Adipocyte (in vitro differentiated cells): ENCODE results near the gene TAF8.

ENCODE experiments used
- DNase-seq: peaks from one replicate; pipeline ENCODE4 v3.0.0-alpha.2; 2015; ENCODE audit warnings: low read depth
- H3K27me3 ChIP-seq: replicated peaks from 2 replicates; pipeline ENCODE4 v1.7.0; 2013; ENCODE audit warnings: mild to moderate bottlenecking, low read length, moderate library complexity; ENCODE audit not compliant: control insufficient read depth, insufficient read depth
- H3K36me3 ChIP-seq: 2 replicates; pipeline ENCODE4 v1.7.0; 2013; ENCODE audit warnings: low read length, mild to moderate bottlenecking, moderate library complexity; ENCODE audit not compliant: control insufficient read depth, insufficient read depth, severe bottlenecking
- H3K4me1 ChIP-seq: 2 replicates; pipeline ENCODE4 v1.7.0; 2013; ENCODE audit warnings: mild to moderate bottlenecking, low read length, moderate library complexity; ENCODE audit not compliant: control insufficient read depth, insufficient read depth
- H3K4me3 ChIP-seq: 2 replicates; pipeline ENCODE4 v1.7.0; 2013; ENCODE audit warnings: mild to moderate bottlenecking, low read length, moderate library complexity
- H3K9ac ChIP-seq: 2 replicates; pipeline ENCODE4 v1.7.0; 2013; ENCODE audit warnings: mild to moderate bottlenecking, low read length, moderate library complexity
- H3K9me3 ChIP-seq: 2 replicates; pipeline ENCODE4 v1.7.0; 2013; ENCODE audit warnings: mild to moderate bottlenecking, low read length, moderate library complexity; ENCODE audit not compliant: control insufficient read depth

Gene TAF8

DNA sequence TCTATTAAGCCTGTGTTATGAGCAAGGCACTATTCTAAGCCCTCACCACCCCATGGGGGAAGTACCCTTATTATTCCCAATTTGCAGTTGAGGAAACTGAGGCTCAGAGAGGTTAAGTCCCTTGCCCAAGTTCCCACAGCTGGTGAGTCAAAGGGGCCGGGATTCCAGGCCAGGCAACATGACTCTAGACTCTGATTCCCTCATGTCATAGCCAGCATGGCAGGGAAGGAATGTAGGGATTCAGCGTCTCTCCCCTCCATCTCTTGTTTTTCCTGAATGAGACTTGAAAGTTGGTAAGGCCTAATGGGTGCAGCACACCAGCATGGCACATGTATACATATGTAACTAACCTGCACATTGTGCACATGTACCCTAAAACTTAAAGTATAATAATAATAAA lies 85.4 kb downstream of the TAF8 start:
- Histone ChIP-seq H3K4me1 (peaks cover 21% of the 10 kb centered on the region), H3K9me3 (no peaks in the 10 kb centered on the region), H3K27me3 (no peaks in the 10 kb centered on the region), H3K4me3 (no peak overlapping the region), H3K36me3 (no peaks in the 10 kb centered on the region), H3K9ac (no peak overlapping the region)
- no peak for DNase-seq

DNA sequence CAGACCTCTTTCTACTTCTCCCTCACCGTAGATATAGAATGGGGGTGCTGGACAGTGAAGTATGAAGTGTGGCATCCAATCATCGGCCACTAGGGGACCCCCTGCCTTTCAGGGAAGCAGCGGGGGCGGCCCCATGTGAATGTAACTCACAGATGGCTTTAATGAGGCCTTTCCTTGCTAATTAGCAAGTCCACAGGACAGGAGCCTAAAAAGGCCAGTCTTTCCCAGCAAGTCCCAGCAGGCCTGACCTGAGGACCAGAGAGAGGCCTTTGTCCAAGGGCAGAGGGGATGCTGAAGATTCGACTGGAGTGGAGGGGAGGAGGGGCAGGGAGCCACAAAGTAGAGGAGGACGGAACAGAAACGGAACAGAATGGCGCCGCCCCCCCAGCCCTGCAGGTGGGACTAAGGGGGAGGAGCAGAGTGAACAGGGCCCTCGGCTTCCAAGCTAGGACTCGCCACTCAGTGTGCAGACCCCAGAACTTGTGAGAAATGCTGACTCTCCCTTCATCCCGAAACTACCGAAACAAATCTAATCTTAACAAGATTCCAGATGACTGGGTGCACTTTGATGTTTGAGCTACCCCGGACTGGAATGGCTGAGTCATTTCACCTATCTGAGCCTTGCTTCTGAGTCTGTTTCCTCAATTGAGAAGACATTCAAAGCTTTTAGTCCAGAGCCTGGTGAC lies 86.3 kb downstream of the TAF8 start:
- no peaks in the 10 kb centered on the region for H3K9me3 ChIP-seq
- peaks cover 30% of the 10 kb centered on the region for H3K4me1 ChIP-seq
- peak; percentile 53 for DNase-seq
- no peak overlapping the region for H3K4me3 ChIP-seq
- H3K27me3 ChIP-seq: no peaks in the 10 kb centered on the region
- H3K9ac ChIP-seq: peak overlapping the region; percentile 4
- no peaks in the 10 kb centered on the region for H3K36me3 ChIP-seq
